Upper lobe of left lung (tissue), 6 donors: ENCODE measurements around the gene PAPPA. TPM values are rescaled to one million over a fixed set of nuclear protein-coding genes. Genes with fewer than 3 reads are reported as not detected.

Experiments used
- ATAC-seq, 2 donors: fragments of 200-7000 bp; cut with Tn5 transposase; one replicate each; pipeline ENCODE4 v1.9.1; 2022; ENCODE audit warnings: mild to moderate bottlenecking in 2 of 2, moderate library complexity in 2 of 2; ENCODE audit not compliant: low FRiP score in 2 of 2
- DNase-seq, 2 donors: peaks; one replicate each; pipeline ENCODE4 v3.0.0-alpha.2; 2019 to 2020
- H3K27ac ChIP-seq, 4 donors: fragments of 200-600 bp; sonication (generic); one replicate each; pipeline ENCODE4 v1.5.1; 2016 to 2019
- H3K27me3 ChIP-seq, 4 donors: fragments of 200-600 bp; sonication (generic); one replicate each; pipeline ENCODE4 v1.5.1; 2017 to 2019
- H3K36me3 ChIP-seq, 4 donors: fragments of 200-600 bp; sonication (generic); one replicate each; pipeline ENCODE4 v1.5.1; 2016 to 2019
- H3K4me1 ChIP-seq, 4 donors: fragments of 200-600 bp; sonication (generic); one replicate each; pipeline ENCODE4 v1.5.1; 2018 to 2019
- H3K4me3 ChIP-seq, 4 donors: fragments of 200-600 bp; sonication (generic); one replicate each; pipeline ENCODE4 v1.5.1; 2017 to 2019; ENCODE audit warnings: mild to moderate bottlenecking in 2 of 4, moderate library complexity in 1 of 4
- H3K9me3 ChIP-seq, 4 donors: fragments of 200-600 bp; sonication (generic); one replicate each; pipeline ENCODE4 v1.5.1; 2018 to 2019
- CTCF ChIP-seq, 6 experiments: fragments of 450-650 bp in 4 of 6; fragments of 200-600 bp in 2 of 6; sonication (generic) in 2 of 6; IDR thresholded peaks; one replicate each; pipeline ENCODE4 v1.5.1; 2016 to 2019; ENCODE audit warnings: antibody characterized with exemption in 6 of 6
- EP300 ChIP-seq, 4 donors: sonication (generic); formaldehyde crosslinking; IDR thresholded peaks; one replicate each; pipeline ENCODE4 v1.5.1; 2017; ENCODE audit warnings: antibody characterized with exemption in 4 of 4, control low read depth in 2 of 4
- POLR2A ChIP-seq, 4 donors: fragments of 450-650 bp; IDR thresholded peaks; one replicate each; pipeline ENCODE4 v1.5.1; 2016 to 2017; ENCODE audit warnings: antibody characterized with exemption in 4 of 4, mild to moderate bottlenecking in 2 of 4
- POLR2AphosphoS5 ChIP-seq, 2 donors: sonication (generic); formaldehyde crosslinking; IDR thresholded peaks; one replicate each; pipeline ENCODE4 v1.5.1; 2017; ENCODE audit warnings: antibody characterized with exemption in 2 of 2
- WGBS, 2 donors: methylation state at CpG; one replicate each; pipeline ENCODE4 v1.1.5; 2017 to 2018; 5-methylcytosine and 5-hydroxymethylcytosine counted together
- total RNA-seq, 6 donors: library from RNA; depleted of rRNA in 4 of 6; stranded (reverse); fragments of >200 nt in 4 of 6; gene quantifications; one replicate each; pipeline versions ENCODE4 v1.1.0 to v1.2.1, GENCODE V29; 2016 to 2021
- donor health status: DM: no; HTN: no; CAD: no; lungs with moderate emphysema.
- donor health status: DM: no; HTN: yes; CAD: no; lungs with severe emphysema.

The PAPPA gene
- total RNA-seq, 6 donors from 2014 or later = 0.46 to 2.9 (median 1.1) TPM

- WGBS, 2 donors = 95 to 97% methylated on average over 3 of the region's 3 CpGs
- ATAC-seq (no peak), DNase-seq (no peak)
- H3K4me3 ChIP-seq = no peak overlapping the region
- TF ChIP-seq EP300 (IDR thresholded peaks at IDR 0.05) (no peak), POLR2AphosphoS5 (IDR thresholded peaks at IDR 0.05) (no peak), POLR2A (IDR thresholded peaks at IDR 0.05) (no peak), CTCF (IDR thresholded peaks at IDR 0.05) (no peak)
- no peaks in the 10 kb centered on the region for H3K27me3 ChIP-seq
- H3K27ac ChIP-seq = no peak overlapping the region
- H3K9me3 ChIP-seq = no peaks in the 10 kb centered on the region
- no peaks in the 10 kb centered on the region for H3K4me1 ChIP-seq
- no peaks in the 10 kb centered on the region for H3K36me3 ChIP-seq
Measured at GRCh38 chr9:116352958-116353357, 199.4 kb downstream of the PAPPA start.

- no peaks in the 10 kb centered on the region for H3K4me1 ChIP-seq
- no peak for TF ChIP-seq CTCF (IDR thresholded peaks at IDR 0.05)
- no peak for TF ChIP-seq POLR2AphosphoS5 (IDR thresholded peaks at IDR 0.05)
- no peak for TF ChIP-seq POLR2A (IDR thresholded peaks at IDR 0.05)
- TF ChIP-seq EP300 (IDR thresholded peaks at IDR 0.05) = no peak
- ATAC-seq = peak in 1 of 2 donors; percentile 69
- no peaks in the 10 kb centered on the region for H3K27me3 ChIP-seq
- H3K4me3 ChIP-seq = no peak overlapping the region
- peak overlapping the region in 1 of 4 donors; percentile 4 for H3K27ac ChIP-seq
- H3K36me3 ChIP-seq = no peaks in the 10 kb centered on the region
- WGBS, 2 donors = 56 to 61% methylated on average over 10 to 11 of the region's 11 CpGs
- no peaks in the 10 kb centered on the region for H3K9me3 ChIP-seq
- DNase-seq = no peak
Measured at GRCh38 chr9:116355153-116355921, 201.7 kb downstream of the PAPPA start.

- no peak for DNase-seq
- no peaks in the 10 kb centered on the region for H3K9me3 ChIP-seq
- no peaks in the 10 kb centered on the region for H3K4me1 ChIP-seq
- no peak overlapping the region for H3K27ac ChIP-seq
- no peaks in the 10 kb centered on the region for H3K36me3 ChIP-seq
- no peaks in the 10 kb centered on the region for H3K27me3 ChIP-seq
- ATAC-seq = no peak
- TF ChIP-seq EP300 (IDR thresholded peaks at IDR 0.05) (no peak), POLR2AphosphoS5 (IDR thresholded peaks at IDR 0.05) (no peak), POLR2A (IDR thresholded peaks at IDR 0.05) (no peak), CTCF (IDR thresholded peaks at IDR 0.05) (no peak)
- no peak overlapping the region for H3K4me3 ChIP-seq
- 88 to 89% methylated on average over 3 of the region's 3 CpGs for WGBS, 2 donors
Measured at GRCh38 chr9:116358251-116358650, 204.7 kb downstream of the PAPPA start.

GRCh38 chr9:116360016-116360415 lies 206.4 kb downstream of the PAPPA start:
- no peak overlapping the region for H3K4me3 ChIP-seq
- no peak for DNase-seq

More at GRCh38 chr9:116360016-116360415, 206.4 kb downstream of the PAPPA start:
- WGBS, 2 donors = 0 to 69% methylated on average over 1 to 4 of the region's 4 CpGs
- no peak for ATAC-seq
- Histone ChIP-seq H3K4me1 (no peaks in the 10 kb centered on the region), H3K36me3 (no peaks in the 10 kb centered on the region), H3K27ac (no peak overlapping the region), H3K27me3 (no peaks in the 10 kb centered on the region), H3K9me3 (no peaks in the 10 kb centered on the region)
- TF ChIP-seq POLR2A (IDR thresholded peaks at IDR 0.05) (no peak), POLR2AphosphoS5 (IDR thresholded peaks at IDR 0.05) (no peak), EP300 (IDR thresholded peaks at IDR 0.05) (no peak), CTCF (IDR thresholded peaks at IDR 0.05) (no peak)
